GM23248 (cell line): ENCODE measurements around the gene TRAF3IP1.

ENCODE experiments used
- EZH2 ChIP-seq: fragments of 200-600 bp; sonication (generic); IDR thresholded peaks from 2 replicates; pipeline ENCODE4 v1.6.1; 2018; ENCODE audit warnings: antibody characterized with exemption, mild to moderate bottlenecking; ENCODE audit not compliant: insufficient read depth, poor library complexity, severe bottlenecking
- EZH2phosphoT487 ChIP-seq: fragments of 200-600 bp; sonication (generic); IDR thresholded peaks from 2 replicates; pipeline ENCODE4 v1.6.1; 2018; ENCODE audit warnings: antibody characterized with exemption, moderate library complexity, mild to moderate bottlenecking, low read depth; ENCODE audit not compliant: insufficient read depth

DNA sequence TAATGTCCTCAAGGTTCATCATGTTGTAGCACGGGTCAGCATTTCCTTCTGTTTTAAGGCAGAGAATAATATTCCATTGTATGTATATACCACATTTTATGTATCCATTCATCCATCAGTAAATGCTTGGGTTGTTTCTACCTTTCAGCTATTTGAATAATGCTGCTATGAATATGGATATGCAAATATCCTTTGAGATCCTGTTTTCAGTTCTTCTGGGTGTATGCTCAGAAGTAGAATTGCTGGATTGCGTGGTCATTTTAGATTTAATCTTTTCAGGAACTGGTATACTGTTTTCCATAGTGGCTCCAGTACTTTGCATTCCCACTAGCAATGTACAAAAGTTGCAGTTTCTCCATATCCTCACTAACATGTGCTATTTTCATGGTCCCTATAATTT lies 93.0 kb downstream of the TRAF3IP1 start:
- TF ChIP-seq EZH2 (no peak), EZH2phosphoT487 (no peak)
